Smooth muscle cell of the pulmonary artery (primary cell): ENCODE measurements around the gene ISOC1. TPM values are rescaled to one million over a fixed set of nuclear protein-coding genes. Genes with fewer than 3 reads are reported as not detected.

Experiments used
- total RNA-seq: library from RNA; depleted of rRNA; stranded (reverse); fragments of >200 nt; gene quantifications from 2 replicates; pipeline ENCODE4 v1.2.3, GENCODE V29; 2014

Gene ISOC1
- total RNA-seq: 11.6 and 12.2 TPM in 2 replicates

DNA sequence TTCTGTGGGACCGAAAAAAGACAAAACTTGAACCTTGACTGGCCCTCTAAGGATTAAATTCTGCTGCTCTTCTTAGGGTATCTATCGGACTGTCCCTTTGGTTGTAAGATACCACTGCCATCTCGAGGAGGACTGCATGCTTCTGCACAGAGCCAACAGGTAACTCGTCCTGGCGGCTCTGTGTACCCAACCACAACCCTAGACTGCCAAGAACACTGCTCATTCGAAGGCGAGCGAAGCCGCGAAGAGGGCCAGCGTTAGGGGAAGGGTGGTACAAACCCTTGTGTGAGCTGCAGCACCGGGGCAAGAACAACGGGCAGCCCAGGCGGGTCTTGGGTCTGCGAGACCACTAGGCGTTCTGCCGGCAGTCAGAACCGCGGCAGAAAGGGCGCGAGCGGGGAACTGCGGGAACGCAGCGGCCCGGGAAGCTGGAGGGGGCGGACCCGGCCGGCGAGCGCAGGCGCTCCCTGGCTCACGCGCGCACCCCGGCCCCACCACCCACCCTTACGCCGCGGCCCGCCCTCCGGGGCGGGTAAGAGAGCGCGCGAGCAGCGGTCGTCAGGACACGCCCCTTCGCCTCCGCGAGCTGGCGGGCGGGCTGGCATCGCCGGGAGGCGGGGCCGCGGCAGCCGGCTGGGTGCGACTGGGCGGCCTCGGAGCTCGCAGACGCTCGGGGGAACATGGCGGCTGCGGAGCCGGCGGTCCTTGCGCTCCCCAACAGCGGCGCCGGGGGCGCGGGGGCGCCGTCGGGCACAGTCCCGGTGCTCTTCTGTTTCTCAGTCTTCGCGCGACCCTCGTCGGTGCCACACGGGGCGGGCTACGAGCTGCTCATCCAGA lies at the start of gene ISOC1:
Gene ISOC1, plus strand, starts transcription at position 663 of the 837 bp plus-strand sequence. Its CDS starts 18 bp downstream, at position 681.

Other genes starting within 250 kb of the ISOC1 start
- 0.10 and 0.13 TPM in 2 replicates for gene SLC27A6, start 129.3 kb upstream of the ISOC1 start, total RNA-seq